NCI-H2227 (cell line): ENCODE data around the gene SDK2.
A peak's percentile ranks its signal among the peaks of the same experiment; 100 is the strongest.

ENCODE experiments used
- DNase-seq: peaks from one replicate; lab custom pipeline; 2025; ENCODE audit not compliant: unreplicated experiment; lab: John Stamatoyannopoulos, UW

The SDK2 gene

GRCh38 chr17:73613271-73614233 is 30.7 kb downstream of the SDK2 start:
- DNase-seq = peak; percentile 62

DNA sequence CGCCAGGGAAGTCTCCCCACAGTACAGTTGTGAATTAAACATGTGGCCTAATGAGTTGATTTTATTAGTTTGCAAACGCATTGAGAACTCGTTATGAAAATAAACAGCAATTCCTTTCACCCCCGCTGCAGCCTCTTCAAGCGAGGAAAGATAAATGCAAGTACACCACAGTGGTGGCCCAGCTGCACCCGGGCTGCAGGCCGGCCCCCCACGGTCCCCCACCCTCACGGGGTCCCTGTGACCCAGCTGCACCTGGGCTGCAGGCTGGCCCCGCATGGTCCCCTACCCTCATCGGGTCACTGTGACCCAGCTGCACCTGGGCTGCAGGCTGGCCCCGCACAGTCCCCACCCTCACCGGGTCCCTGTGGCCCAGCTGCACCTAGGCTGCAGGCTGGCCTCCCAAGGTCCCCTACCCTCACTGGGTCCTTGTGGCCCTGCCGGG is 32.2 kb downstream of the SDK2 start:
- DNase-seq = no peak

- no peak for DNase-seq
Measured at GRCh38 chr17:73611630-73612029, 32.6 kb downstream of the SDK2 start.

- DNase-seq = no peak
Measured at GRCh38 chr17:73610331-73610911, 33.8 kb downstream of the SDK2 start.

DNA sequence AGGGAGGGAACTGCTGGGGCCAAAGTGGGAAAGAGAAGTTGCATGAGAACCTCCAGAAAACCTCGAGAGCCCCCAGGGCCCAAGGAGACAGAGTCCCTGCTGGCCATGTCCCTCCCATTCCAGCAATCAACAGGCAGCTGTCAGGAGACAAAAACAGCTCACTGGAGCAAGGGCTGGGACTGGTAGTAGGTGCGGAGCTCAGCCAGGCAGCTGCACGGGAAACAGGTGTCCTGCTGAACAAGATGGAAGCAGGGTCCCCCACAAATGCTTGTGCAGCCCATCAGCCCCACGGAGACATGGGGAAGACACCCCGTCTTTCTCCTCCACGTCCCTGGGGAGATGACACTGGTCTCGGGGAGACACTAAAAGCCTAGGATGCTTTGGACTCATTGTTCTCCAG is 34.5 kb downstream of the SDK2 start:
- DNase-seq = no peak

DNA sequence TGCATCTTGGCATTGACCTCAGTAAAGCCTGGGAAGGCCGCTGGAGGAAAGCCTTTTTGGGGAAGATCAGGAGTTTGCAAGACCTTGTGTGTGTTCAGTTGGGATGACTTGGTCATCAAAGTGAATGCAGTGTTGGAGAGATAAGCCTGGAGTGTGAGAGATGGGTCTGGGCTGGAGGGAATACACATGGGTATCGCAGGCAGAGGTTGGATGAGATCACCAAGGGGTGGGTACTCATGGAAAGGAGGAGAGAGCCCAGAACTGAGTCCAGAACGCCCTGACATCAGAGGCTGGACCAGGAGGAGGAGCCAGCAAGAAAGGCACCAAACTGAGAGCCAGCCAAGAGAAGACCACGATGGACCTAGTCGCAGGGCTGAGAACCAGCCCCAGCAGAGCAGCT is 35.2 kb downstream of the SDK2 start:
- DNase-seq = no peak

- DNase-seq = no peak
Measured at GRCh38 chr17:73605444-73605843, 38.8 kb downstream of the SDK2 start.

DNA sequence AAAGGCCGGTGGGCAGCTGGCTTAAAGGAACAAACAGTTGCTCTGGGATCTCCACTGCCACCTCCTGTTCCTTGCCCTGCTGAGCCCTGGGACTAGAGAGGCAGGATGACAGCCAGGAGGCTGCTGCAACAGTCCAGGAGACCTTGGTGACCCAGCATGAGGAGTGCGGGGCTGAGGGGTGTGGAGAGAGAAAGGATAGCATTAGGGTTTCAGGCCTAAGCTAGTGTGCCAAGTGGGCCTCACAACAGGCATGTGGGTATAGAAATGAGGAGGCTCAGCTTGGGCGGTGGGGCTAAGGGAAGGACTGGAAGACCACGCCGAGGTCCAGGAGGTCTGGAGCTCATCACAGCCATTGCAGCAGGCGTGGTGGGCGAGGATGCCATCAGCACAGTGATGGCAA is 39.8 kb downstream of the SDK2 start:
- DNase-seq = no peak

GRCh38 chr17:73603971-73604370 is 40.3 kb downstream of the SDK2 start:
- no peak for DNase-seq

DNA sequence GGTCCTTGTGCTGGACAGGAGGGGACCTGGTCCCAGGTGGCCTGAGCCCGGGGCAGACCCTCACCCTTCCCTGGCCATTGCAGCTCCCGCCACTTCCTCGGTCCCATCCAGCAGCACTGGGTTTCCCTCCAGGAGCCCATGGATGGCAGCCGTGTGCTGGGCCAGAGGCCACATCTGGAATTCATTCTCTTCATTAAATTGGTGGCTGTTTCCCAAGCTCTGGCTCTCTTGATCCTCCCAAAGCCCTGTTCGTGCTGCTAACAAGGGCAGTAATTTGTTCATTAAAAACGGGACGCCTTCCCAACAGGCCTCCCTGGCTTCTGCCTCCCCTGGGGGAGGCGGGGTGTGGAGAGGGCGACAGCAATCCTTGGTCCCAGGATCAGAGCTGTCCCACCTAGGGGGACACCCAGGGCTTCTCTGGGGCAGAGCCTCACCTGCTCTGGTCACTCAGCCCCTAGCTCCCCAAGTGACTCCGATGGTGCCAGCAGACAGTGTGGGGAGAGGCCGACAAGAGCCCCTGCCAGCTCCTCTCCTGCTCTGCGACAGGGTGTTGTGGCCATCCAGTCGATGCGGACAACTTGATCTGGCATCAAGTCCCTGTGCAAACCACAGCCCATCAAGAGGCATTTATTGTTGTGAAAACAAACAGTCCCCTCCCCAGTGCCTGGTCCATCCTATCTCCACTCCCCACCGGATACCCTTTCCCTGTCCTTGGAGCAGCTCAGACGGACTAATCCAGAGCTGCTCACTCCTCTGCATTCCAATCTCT is 44.0 kb downstream of the SDK2 start:
- DNase-seq = peak; percentile 19

GRCh38 chr17:73599599-73599998 is 44.6 kb downstream of the SDK2 start:
- DNase-seq = no peak

DNA sequence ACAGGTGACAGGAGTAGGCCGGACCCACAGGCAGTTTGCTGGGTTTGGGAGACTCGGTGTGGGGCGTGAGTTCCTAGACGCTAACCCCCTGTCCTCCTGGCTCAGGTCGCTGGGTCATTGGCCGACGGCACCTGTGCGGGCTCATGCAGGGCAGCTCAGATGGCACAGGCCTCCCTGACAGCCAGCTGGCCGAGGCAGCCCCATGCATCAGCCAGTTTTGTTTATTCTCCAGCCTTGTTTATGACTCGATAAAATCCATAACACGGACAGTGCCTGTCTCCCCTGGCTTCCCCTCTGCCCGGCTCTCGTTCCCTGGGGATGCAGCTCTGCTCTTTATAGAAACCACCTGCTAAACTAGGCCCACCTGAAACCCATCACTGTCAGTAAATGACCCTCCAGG is 46.0 kb downstream of the SDK2 start:
- DNase-seq = no peak

GRCh38 chr17:73595931-73596330 is 48.3 kb downstream of the SDK2 start:
- DNase-seq = no peak

GRCh38 chr17:73595479-73595878 is 48.8 kb downstream of the SDK2 start:
- DNase-seq = no peak

GRCh38 chr17:73595068-73595467 is 49.2 kb downstream of the SDK2 start:
- no peak for DNase-seq

DNA sequence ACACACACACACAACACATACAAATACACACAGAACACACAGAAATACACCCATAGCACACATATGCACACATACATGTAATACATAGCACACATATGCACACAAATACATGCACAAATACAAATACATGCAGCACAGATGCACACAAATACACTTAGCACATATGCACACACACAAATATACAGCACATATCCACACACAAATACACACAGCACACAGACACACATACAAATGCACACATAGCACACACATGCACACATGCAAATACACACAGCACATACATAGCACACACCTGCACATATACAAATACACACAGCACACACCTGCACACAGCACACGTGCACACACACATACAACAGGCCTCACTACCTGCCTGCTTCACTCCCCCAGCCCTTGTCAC is 49.6 kb downstream of the SDK2 start:
- no peak for DNase-seq

DNA sequence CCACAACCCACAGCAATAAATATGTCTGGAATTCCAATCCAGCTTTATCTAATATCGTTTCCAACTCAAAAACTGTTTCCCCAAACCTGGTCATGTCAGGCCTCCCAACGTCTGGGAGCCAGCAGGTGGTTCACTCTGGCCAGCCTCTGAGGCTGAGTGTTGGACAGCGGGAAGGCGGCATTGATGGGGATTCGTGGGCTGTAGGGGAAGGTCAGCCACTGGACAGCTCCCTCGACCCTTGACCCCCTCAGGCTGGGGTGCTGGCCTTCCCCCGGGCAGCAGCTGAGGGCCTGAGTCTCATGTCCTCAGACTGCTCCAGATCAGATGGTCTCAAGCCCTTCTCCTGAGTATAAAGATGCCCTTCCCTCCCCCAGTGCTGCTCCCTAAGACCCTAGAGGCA is 50.2 kb downstream of the SDK2 start:
- DNase-seq = no peak

- DNase-seq = no peak
Measured at GRCh38 chr17:73593249-73593965, 50.8 kb downstream of the SDK2 start.

GRCh38 chr17:73592501-73592961 is 51.7 kb downstream of the SDK2 start:
- no peak for DNase-seq

GRCh38 chr17:73592079-73592415 is 52.2 kb downstream of the SDK2 start:
- no peak for DNase-seq
